Measurements from ENCODE around the gene CDIP1.

CDIP1 gene

GRCh38 chr16:4572715-4573114, 34.1 kb upstream of the CDIP1 start:
- TF ChIP-seq CTCF (IDR thresholded peaks at IDR 0.05), result no peak

- TF ChIP-seq CTCF (IDR thresholded peaks at IDR 0.05), result no peak
Observed at GRCh38 chr16:4570688-4571321, 32.2 kb upstream of the CDIP1 start.

GRCh38 chr16:4570086-4570485, 31.5 kb upstream of the CDIP1 start:
- no peak for TF ChIP-seq CTCF (IDR thresholded peaks at IDR 0.05)

GRCh38 chr16:4566144-4566543, 27.6 kb upstream of the CDIP1 start:
- TF ChIP-seq CTCF (IDR thresholded peaks at IDR 0.05), result no peak

- TF ChIP-seq CTCF (IDR thresholded peaks at IDR 0.05), result no peak
Observed at GRCh38 chr16:4564661-4565267, 26.2 kb upstream of the CDIP1 start.

- no peak for TF ChIP-seq CTCF (IDR thresholded peaks at IDR 0.05)
Observed at GRCh38 chr16:4561596-4561995, 23.0 kb upstream of the CDIP1 start.

GRCh38 chr16:4557973-4558372, 19.4 kb upstream of the CDIP1 start:
- TF ChIP-seq CTCF (IDR thresholded peaks at IDR 0.05), result no peak

All from LNCAP (cell line).